Ovary (tissue), 3 donors: ENCODE results near the gene CYP2D6.

Source experiments
- POLR2A ChIP-seq: fragments of 450-650 bp; IDR thresholded peaks from one replicate; pipeline ENCODE4 v1.6.1; 2017; ENCODE audit warnings: antibody characterized with exemption, mild to moderate bottlenecking, moderate library complexity
- TF ChIP-seq, protein P1 (sequence below), 3 donors: fragments of 450-650 bp in 2 of 3; fragments of 200-600 bp in 1 of 3; IDR thresholded peaks; one replicate each; pipeline versions ENCODE4 v1.5.1 to v1.8.0; 2016 to 2022; ENCODE audit warnings: antibody characterized with exemption in 3 of 3, mild to moderate bottlenecking in 1 of 3
- donor health status: DM: no; HTN: no; CAD: no.

DNA sequence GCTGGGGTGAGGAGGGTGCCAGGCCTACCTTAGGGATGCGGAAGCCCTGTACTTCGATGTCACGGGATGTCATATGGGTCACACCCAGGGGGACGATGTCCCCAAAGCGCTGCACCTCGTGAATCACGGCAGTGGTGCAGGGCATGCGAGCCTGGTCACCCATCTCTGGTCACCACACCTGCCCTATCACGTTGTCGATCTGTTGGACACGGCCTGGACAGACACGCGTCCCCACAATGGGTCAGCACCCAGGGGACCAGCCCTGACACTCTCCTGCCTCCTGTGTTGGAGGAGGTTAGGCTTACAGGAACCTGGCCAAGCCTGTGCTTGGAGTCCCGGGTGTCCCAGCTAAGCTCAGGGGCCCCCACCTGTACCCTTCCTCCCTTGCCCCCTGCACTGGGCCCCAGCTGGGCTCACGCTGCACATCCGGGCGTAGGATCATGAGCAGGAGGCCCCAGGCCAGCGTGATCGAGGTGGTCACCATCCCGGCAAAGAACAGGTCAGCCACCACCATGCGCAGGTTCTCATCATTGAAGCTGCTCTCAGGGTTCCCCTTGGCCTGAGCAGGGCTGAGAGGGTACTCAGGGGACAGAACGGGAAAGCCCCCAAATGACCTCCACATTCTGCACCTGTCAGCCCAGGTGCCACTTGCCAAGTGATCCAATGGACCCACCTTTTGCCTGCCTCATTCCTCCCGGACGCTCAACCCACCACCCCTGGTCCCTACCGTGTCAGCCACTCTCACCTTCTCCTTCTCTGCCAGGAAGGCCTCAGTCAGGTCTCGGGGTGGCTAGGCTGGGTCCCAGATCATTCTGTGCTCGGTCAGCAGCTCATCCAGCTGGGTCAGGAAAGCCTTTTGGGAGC is 20.3 kb upstream of the CYP2D6 start:
- TF ChIP-seq, protein P1, sequence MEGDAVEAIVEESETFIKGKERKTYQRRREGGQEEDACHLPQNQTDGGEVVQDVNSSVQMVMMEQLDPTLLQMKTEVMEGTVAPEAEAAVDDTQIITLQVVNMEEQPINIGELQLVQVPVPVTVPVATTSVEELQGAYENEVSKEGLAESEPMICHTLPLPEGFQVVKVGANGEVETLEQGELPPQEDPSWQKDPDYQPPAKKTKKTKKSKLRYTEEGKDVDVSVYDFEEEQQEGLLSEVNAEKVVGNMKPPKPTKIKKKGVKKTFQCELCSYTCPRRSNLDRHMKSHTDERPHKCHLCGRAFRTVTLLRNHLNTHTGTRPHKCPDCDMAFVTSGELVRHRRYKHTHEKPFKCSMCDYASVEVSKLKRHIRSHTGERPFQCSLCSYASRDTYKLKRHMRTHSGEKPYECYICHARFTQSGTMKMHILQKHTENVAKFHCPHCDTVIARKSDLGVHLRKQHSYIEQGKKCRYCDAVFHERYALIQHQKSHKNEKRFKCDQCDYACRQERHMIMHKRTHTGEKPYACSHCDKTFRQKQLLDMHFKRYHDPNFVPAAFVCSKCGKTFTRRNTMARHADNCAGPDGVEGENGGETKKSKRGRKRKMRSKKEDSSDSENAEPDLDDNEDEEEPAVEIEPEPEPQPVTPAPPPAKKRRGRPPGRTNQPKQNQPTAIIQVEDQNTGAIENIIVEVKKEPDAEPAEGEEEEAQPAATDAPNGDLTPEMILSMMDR (IDR thresholded peaks at IDR 0.05), result no peak
- TF ChIP-seq POLR2A, result no peak
